GM18526 (cell line): ENCODE measurements around the gene PAGE4.

Experiments used
- POLR2A ChIP-seq: IDR thresholded peaks from 3 replicates; pipeline ENCODE4 v1.6.1; 2011; ENCODE audit not compliant: insufficient read length; ENCODE audit errors: extremely low read depth

PAGE4 gene

GRCh38 chrX:49858341-49858740, 29.2 kb downstream of the PAGE4 start:
- no peak for TF ChIP-seq POLR2A

GRCh38 chrX:49859491-49859890, 30.4 kb downstream of the PAGE4 start:
- no peak for TF ChIP-seq POLR2A

GRCh38 chrX:49860867-49861535, 31.9 kb downstream of the PAGE4 start:
- TF ChIP-seq POLR2A, result no peak

- no peak for TF ChIP-seq POLR2A
Measured at GRCh38 chrX:49862093-49862492, 33.0 kb downstream of the PAGE4 start.

- no peak for TF ChIP-seq POLR2A
Measured at GRCh38 chrX:49868739-49869138, 39.6 kb downstream of the PAGE4 start.

GRCh38 chrX:49876750-49877149, 47.6 kb downstream of the PAGE4 start:
- TF ChIP-seq POLR2A, result no peak

- no peak for TF ChIP-seq POLR2A
Measured at GRCh38 chrX:49877397-49878101, 48.4 kb downstream of the PAGE4 start.

- TF ChIP-seq POLR2A, result no peak
Measured at GRCh38 chrX:49878128-49878833, 49.2 kb downstream of the PAGE4 start.

GRCh38 chrX:49878834-49879655, 49.9 kb downstream of the PAGE4 start, which contains the start of gene USP27X:
Gene USP27X (plus strand): TSS chrX:49879484. CDS start chrX:49880308, 824 bp downstream.
- peak; percentile 26 for TF ChIP-seq POLR2A

- no peak for TF ChIP-seq POLR2A
Measured at GRCh38 chrX:49879656-49880277, 50.7 kb downstream of the PAGE4 start.

GRCh38 chrX:49880668-49881067, 51.6 kb downstream of the PAGE4 start:
- no peak for TF ChIP-seq POLR2A
